ENCODE measurements around the gene DES.

DNA sequence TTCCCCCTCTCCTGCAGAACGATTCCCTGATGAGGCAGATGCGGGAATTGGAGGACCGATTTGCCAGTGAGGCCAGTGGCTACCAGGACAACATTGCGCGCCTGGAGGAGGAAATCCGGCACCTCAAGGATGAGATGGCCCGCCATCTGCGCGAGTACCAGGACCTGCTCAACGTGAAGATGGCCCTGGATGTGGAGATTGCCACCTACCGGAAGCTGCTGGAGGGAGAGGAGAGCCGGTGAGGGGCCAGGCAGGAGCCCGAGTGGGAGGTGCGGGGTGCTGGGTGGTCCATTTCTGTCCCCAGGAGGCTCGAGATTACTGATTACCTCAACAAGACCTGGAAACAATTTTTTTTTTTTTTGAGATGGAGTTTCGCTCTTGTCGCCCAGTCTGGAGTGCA is 3.1 kb downstream of the DES start:
- TF ChIP-seq SPI1 (IDR thresholded peaks at IDR 0.05; ENCODE audit: low read depth, low read length) = no peak
- no peak for TF ChIP-seq POLR2AphosphoS5 (IDR thresholded peaks at IDR 0.05; ENCODE audit: low read depth, low read length)
- TF ChIP-seq POLR2A (IDR thresholded peaks at IDR 0.05; ENCODE audit: low read depth, low read length) = no peak

Data from GM12891 (cell line).